Central memory CD8-positive, alpha-beta T cell (primary cell): Measurements from ENCODE around the gene NUBPL.

Experiments
- ATAC-seq: fragments of 150-1000 bp; cut with Tn5 transposase; replicated peaks from 2 replicates; pipeline ENCODE4 v1.10.0; 2022; ENCODE audit warnings: mild to moderate bottlenecking, moderate FRiP score, moderate number of reproducible peaks; ENCODE audit not compliant: poor library complexity, severe bottlenecking; ENCODE audit errors: extremely low read depth
- DNase-seq, 2 donors: peaks; one replicate each; pipeline ENCODE4 v3.0.0; 2021; ENCODE audit warnings: low spot score in 2 of 2
- H3K27ac Mint-ChIP-seq: one replicate; pipeline ENCODE4 v1.8.0; 2022; ENCODE audit warnings: low read depth, mild to moderate bottlenecking, moderate library complexity, mixed read lengths
- H3K27me3 Mint-ChIP-seq: one replicate; pipeline ENCODE4 v1.8.0; 2022; ENCODE audit warnings: mixed read lengths
- H3K36me3 Mint-ChIP-seq: one replicate; pipeline ENCODE4 v1.8.0; 2022; ENCODE audit warnings: mild to moderate bottlenecking, moderate library complexity, mixed read lengths; ENCODE audit not compliant: insufficient read depth
- H3K4me1 Mint-ChIP-seq: one replicate; pipeline ENCODE4 v1.8.0; 2022; ENCODE audit warnings: mixed read lengths
- H3K4me3 Mint-ChIP-seq: one replicate; pipeline ENCODE4 v1.8.0; 2022; ENCODE audit warnings: mild to moderate bottlenecking, moderate library complexity, mixed read lengths
- H3K9me3 Mint-ChIP-seq: one replicate; pipeline ENCODE4 v1.8.0; 2022; ENCODE audit warnings: mixed read lengths

The NUBPL gene

DNA sequence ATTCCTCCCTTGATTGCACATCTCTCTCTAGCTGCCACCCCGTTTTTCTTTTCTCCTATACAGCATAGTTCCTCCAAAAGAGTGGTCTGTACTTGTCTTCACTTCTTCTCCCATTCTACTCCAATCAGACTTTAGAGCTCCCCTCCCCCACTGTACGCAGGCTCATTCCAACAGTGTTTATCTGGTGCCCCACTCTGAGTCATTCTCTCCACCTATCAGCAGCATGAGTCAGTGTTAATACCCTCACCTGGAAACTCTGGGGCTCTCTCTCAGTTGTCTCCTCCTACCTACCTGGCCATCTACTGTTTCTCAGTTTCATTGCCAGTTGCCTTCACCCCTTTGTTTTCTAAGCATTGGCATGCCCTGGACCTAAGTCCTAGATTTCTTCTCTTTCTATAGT lies 340.8 kb downstream of the NUBPL start:
- Mint-ChIP-seq H3K4me3 (no peak overlapping the region), H3K9me3 (no peaks in the 10 kb centered on the region), H3K27ac (no peak overlapping the region), H3K27me3 (peaks cover 7% of the 10 kb centered on the region), H3K4me1 (no peaks in the 10 kb centered on the region), H3K36me3 (no peaks in the 10 kb centered on the region)
- ATAC-seq (no peak), DNase-seq (no peak)

DNA sequence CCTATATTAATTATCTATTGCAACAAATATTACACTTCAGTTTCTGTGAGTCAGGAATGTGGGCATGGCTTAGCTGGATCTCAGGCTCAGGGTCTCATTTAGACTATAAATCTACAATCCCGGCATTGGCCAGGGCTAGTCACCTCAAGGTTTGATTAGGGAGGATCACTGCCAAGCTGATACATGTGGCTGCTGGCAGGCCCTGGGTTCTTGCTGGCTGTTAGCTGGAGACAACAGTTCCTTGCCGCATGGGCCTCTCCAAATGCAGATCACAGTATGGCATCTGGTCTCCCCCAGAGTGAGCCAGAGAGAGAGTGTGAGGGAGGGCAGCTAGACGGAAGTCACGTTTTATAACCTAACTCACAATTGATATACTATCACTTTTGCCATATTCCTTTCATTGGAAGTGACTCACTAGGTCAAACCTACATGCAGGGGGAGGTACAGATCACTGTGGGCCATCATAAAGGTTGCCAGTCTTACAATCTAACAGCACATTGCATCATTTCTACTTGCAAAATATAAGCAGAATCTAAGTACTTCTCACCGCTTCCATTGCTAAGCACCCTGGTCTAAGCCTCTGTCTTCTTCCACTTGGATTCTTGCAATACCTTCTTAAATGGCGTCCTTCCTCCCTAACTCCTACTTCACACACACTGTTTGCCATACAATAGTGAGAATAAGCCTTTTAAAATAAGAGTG lies 341.9 kb downstream of the NUBPL start:
- no peaks in the 10 kb centered on the region for H3K4me1 Mint-ChIP-seq

DNA sequence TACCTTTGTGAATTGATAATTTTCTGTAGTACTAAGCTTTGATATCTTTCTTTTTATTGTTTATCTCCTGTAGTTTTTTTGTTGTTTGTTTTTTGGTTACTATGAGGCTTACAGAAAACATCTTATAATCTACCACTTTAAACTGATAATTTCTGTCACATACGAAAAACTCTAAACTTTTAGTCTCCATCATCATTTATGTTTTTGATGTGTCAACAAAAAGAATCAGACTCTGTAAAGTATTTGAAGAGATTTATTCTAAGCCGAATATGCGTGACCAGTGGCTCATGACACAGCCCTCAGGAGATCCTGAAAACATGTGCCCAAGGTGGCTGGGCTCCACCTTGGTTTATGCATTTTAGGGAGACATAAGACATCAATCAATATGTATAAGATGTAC lies 348.8 kb downstream of the NUBPL start:
- DNase-seq (no peak), ATAC-seq (no peak)
- no peaks in the 10 kb centered on the region for H3K4me1 Mint-ChIP-seq
- no peak overlapping the region for H3K27ac Mint-ChIP-seq
- H3K27me3 Mint-ChIP-seq = peaks cover 20% of the 10 kb centered on the region
- peaks cover 20% of the 10 kb centered on the region for H3K9me3 Mint-ChIP-seq
- no peaks in the 10 kb centered on the region for H3K36me3 Mint-ChIP-seq
- H3K4me3 Mint-ChIP-seq = no peak overlapping the region

More for the DNA sequence above, 341.9 kb downstream of the NUBPL start:
- H3K4me3 Mint-ChIP-seq = no peak overlapping the region
- no peaks in the 10 kb centered on the region for H3K36me3 Mint-ChIP-seq
- no peak overlapping the region for H3K27ac Mint-ChIP-seq
- H3K9me3 Mint-ChIP-seq = no peaks in the 10 kb centered on the region
- DNase-seq (no peak), ATAC-seq (no peak)
- H3K27me3 Mint-ChIP-seq = no peaks in the 10 kb centered on the region
